Memory B cell (primary cell): ENCODE data around the gene IRX6.

Source experiments
- ATAC-seq: fragments of 150-1000 bp; cut with Tn5 transposase; 2 replicates; pipeline ENCODE4 v1.10.0; 2021; ENCODE audit warnings: low read depth, mild to moderate bottlenecking, moderate library complexity
- DNase-seq, 2 donors: peaks; one replicate each; pipeline ENCODE4 v3.0.0; 2022; ENCODE audit warnings: low spot score in 2 of 2
- H3K27ac Mint-ChIP-seq: one replicate; pipeline ENCODE4 v1.8.0; 2022; ENCODE audit warnings: mild to moderate bottlenecking, moderate library complexity, mixed read lengths
- H3K27me3 Mint-ChIP-seq: one replicate; pipeline ENCODE4 v1.8.0; 2022; ENCODE audit warnings: mixed read lengths
- H3K36me3 Mint-ChIP-seq: one replicate; pipeline ENCODE4 v1.8.0; 2022; ENCODE audit warnings: mild to moderate bottlenecking, mixed read lengths
- H3K4me1 Mint-ChIP-seq: one replicate; pipeline ENCODE4 v1.8.0; 2022; ENCODE audit warnings: mixed read lengths
- H3K4me3 Mint-ChIP-seq: one replicate; pipeline ENCODE4 v1.8.0; 2022; ENCODE audit warnings: mild to moderate bottlenecking, moderate library complexity, mixed read lengths
- H3K9me3 Mint-ChIP-seq: one replicate; pipeline ENCODE4 v1.8.0; 2022; ENCODE audit warnings: mixed read lengths

IRX6 gene

DNA sequence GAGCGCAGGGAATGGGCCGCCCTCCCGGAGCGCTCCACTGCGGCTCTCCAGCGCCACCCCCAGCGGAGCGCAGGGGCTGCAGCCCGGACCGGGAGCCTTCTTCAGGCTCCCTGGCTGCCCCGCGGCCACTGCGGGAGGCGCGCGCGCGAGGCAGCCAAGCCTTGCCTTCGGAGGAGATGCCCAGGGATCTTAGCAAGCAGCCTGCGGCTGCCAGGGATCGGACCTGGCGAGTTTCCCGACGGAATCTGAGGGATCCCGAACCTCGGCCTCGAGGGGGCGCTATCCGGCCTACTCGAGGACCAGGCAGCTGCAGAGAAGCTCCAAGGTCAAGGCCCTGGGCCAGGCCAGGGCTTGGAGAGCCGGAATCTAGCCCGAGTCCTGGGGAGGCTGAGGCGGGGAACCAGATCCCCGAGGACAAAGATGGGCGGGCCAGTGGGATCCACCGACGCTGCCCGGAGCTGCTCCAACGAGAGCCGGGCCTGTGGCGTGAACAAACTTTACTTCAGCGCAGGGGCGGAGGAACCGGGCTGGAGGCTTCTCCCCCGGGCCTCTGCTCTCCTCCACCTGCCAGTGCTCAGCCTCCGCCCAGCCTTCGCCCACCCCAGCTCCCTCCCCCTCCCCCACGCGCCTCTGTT is at the start of gene IRX6:
Gene IRX6 (plus strand): TSS at position 567 of the 635 bp plus-strand sequence. CDS start 889 bp downstream, outside the sequence.
- Mint-ChIP-seq H3K27ac (no peak within 1 kb of the TSS), H3K36me3 (no peaks in the 10 kb centered on the region), H3K4me1 (no peaks in the 10 kb centered on the region), H3K4me3 (no peak within 1 kb of the TSS), H3K9me3 (peaks cover 2% of the 10 kb centered on the region), H3K27me3 (peaks cover 15% of the 10 kb centered on the region)
- ATAC-seq (no peak), DNase-seq (no peak)

DNA sequence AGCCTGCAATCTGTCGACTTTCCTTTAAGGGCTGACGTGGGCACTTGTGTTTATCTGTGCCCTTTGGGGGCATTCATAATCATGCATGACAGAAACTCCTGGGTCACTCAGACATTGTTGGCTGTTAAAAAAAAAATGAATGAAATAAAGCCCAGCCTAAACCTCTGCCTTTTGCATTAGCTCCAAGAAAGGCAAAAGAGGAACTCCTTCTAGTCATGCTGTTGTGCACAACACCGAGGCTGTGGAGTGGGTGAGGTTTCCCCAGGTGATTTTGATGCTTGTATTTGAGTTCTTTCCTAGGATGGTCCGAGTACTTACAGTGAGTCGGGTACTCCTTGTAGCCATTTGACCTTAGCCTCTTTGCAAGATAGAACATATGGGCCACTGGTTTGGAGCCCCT is 49.6 kb upstream of the IRX6 start:
- no peak for DNase-seq
- ATAC-seq = no peak
- Mint-ChIP-seq H3K36me3 (no peaks in the 10 kb centered on the region), H3K4me3 (no peak overlapping the region), H3K9me3 (peaks cover 2% of the 10 kb centered on the region), H3K4me1 (no peaks in the 10 kb centered on the region), H3K27ac (no peak overlapping the region), H3K27me3 (peaks cover 3% of the 10 kb centered on the region)

GRCh38 chr16:55275167-55275566 is 48.8 kb upstream of the IRX6 start:
- Mint-ChIP-seq H3K4me3 (no peak overlapping the region), H3K9me3 (peaks cover 2% of the 10 kb centered on the region), H3K27ac (no peak overlapping the region), H3K27me3 (peaks cover 2% of the 10 kb centered on the region), H3K4me1 (no peaks in the 10 kb centered on the region), H3K36me3 (no peaks in the 10 kb centered on the region)
- ATAC-seq (no peak), DNase-seq (no peak)

DNA sequence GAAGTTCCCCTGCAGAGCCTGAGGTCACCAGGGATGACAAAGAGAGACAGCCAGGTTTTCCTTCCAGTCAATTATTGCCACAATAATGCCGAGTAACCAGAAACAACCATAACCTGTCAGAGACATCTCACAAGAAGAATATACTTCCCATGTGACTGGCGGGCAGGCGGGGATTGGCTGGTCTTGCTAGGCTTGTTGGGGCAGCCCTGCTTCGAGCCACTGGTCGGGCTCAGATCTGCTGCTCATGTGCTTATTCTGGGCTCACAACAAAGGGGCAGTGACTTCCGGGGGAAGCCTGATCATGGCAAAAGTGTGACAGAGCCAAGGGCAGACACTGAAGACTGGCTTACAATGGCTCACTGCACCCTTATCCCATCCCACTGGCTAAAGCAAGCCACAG is 48.1 kb upstream of the IRX6 start:
- no peak for ATAC-seq
- Mint-ChIP-seq H3K36me3 (no peaks in the 10 kb centered on the region), H3K4me1 (no peaks in the 10 kb centered on the region), H3K27ac (no peak overlapping the region), H3K9me3 (peaks cover 2% of the 10 kb centered on the region), H3K27me3 (peaks cover 2% of the 10 kb centered on the region), H3K4me3 (no peak overlapping the region)
- no peak for DNase-seq

DNA sequence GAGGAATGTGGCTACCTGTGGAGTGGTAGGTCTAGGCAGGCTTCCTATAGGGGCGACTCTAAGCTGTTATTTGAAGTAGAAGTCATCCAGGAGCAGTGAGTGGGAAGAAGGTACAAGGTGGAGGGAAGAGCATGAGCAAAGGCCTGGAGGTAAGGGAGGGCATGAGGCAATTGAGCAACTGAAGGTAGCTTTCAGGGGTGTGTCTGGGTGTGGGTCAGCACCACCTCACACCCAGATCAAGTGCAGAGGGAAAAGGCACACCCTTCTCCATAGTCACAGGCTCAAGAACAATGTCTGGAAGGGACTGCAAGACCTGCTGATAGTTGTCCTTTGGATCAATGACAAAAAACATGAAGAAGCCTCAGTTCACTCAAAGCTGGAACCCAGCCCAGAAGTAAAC is 46.5 kb upstream of the IRX6 start:
- H3K36me3 Mint-ChIP-seq = no peaks in the 10 kb centered on the region
- peaks cover 4% of the 10 kb centered on the region for H3K27me3 Mint-ChIP-seq
- DNase-seq (no peak), ATAC-seq (no peak)
- peaks cover 2% of the 10 kb centered on the region for H3K9me3 Mint-ChIP-seq
- no peak overlapping the region for H3K27ac Mint-ChIP-seq
- H3K4me1 Mint-ChIP-seq = no peaks in the 10 kb centered on the region
- H3K4me3 Mint-ChIP-seq = no peak overlapping the region

GRCh38 chr16:55279598-55279997 is 44.4 kb upstream of the IRX6 start:
- Mint-ChIP-seq H3K9me3 (no peaks in the 10 kb centered on the region), H3K27me3 (peaks cover 3% of the 10 kb centered on the region), H3K27ac (no peak overlapping the region), H3K4me3 (no peak overlapping the region), H3K36me3 (no peaks in the 10 kb centered on the region), H3K4me1 (no peaks in the 10 kb centered on the region)
- no peak for DNase-seq
- no peak for ATAC-seq

DNA sequence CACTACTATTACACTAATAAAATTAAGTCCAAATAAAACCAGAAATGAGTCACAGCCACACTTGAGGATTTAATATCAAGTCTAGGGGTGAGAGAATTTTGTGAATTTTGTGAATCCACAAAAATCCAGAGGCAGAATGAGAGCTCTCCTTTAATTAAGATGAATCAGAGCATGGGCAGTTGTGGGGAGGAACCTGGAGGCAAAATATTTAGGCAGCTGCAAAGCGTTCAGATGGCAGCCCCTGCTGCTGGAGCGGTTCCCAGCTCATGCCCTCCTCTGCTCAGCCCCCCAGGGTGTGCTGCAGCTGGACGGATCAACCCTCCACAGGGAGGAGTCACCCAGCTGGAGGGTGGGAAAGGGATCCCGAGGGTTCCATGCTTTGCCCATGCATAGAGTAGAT is 43.4 kb upstream of the IRX6 start:
- Mint-ChIP-seq H3K27me3 (peaks cover 3% of the 10 kb centered on the region), H3K27ac (no peak overlapping the region), H3K9me3 (no peaks in the 10 kb centered on the region), H3K4me1 (no peaks in the 10 kb centered on the region), H3K36me3 (no peaks in the 10 kb centered on the region), H3K4me3 (no peak overlapping the region)
- DNase-seq (no peak), ATAC-seq (no peak)

- H3K36me3 Mint-ChIP-seq = no peaks in the 10 kb centered on the region
- ATAC-seq (no peak), DNase-seq (no peak)
- H3K27me3 Mint-ChIP-seq = peaks cover 3% of the 10 kb centered on the region
- H3K9me3 Mint-ChIP-seq = peaks cover 4% of the 10 kb centered on the region
- H3K27ac Mint-ChIP-seq = no peak overlapping the region
- no peak overlapping the region for H3K4me3 Mint-ChIP-seq
- no peaks in the 10 kb centered on the region for H3K4me1 Mint-ChIP-seq
Measured at GRCh38 chr16:55282441-55282840, 41.6 kb upstream of the IRX6 start.

GRCh38 chr16:55283812-55284717 is 39.9 kb upstream of the IRX6 start:
- DNase-seq = no peak

DNA sequence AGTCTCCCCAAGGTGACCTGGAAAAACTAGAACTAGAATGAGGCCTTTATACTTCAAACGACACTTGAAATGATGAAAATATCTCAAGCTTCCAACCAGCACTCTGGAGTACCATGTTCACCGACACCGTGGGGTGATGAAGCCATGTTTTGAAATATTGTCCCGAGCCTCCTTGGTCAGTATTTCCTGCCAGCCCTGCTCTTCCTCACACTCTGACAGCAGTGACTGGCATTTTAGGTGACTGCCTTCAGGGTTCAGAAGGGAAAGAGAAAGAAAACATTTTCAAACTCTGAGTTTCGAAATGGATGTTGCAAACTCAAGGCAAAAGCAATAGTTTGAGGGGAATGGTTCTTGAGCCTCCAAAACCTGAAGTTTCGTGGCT is 39.3 kb upstream of the IRX6 start:
- DNase-seq = no peak
- Mint-ChIP-seq H3K27ac (no peak overlapping the region), H3K27me3 (peaks cover 3% of the 10 kb centered on the region), H3K4me3 (no peak overlapping the region), H3K4me1 (no peaks in the 10 kb centered on the region), H3K9me3 (peaks cover 5% of the 10 kb centered on the region), H3K36me3 (no peaks in the 10 kb centered on the region)
- no peak for ATAC-seq

More at GRCh38 chr16:55283812-55284717, 39.9 kb upstream of the IRX6 start:
- H3K4me3 Mint-ChIP-seq = no peak overlapping the region
- no peak overlapping the region for H3K27ac Mint-ChIP-seq
- H3K36me3 Mint-ChIP-seq = no peaks in the 10 kb centered on the region
- no peak for ATAC-seq
- peaks cover 5% of the 10 kb centered on the region for H3K9me3 Mint-ChIP-seq
- H3K27me3 Mint-ChIP-seq = peaks cover 3% of the 10 kb centered on the region
- no peaks in the 10 kb centered on the region for H3K4me1 Mint-ChIP-seq

GRCh38 chr16:55285586-55285985 is 38.4 kb upstream of the IRX6 start:
- Mint-ChIP-seq H3K4me1 (no peaks in the 10 kb centered on the region), H3K4me3 (no peak overlapping the region), H3K9me3 (peaks cover 5% of the 10 kb centered on the region), H3K27me3 (peaks cover 3% of the 10 kb centered on the region), H3K36me3 (no peaks in the 10 kb centered on the region), H3K27ac (no peak overlapping the region)
- DNase-seq (no peak), ATAC-seq (no peak)

GRCh38 chr16:55289353-55289752 is 34.6 kb upstream of the IRX6 start:
- DNase-seq = no peak
- H3K4me3 Mint-ChIP-seq = no peak overlapping the region
- ATAC-seq = no peak
- H3K9me3 Mint-ChIP-seq = peaks cover 5% of the 10 kb centered on the region
- no peaks in the 10 kb centered on the region for H3K36me3 Mint-ChIP-seq
- no peaks in the 10 kb centered on the region for H3K4me1 Mint-ChIP-seq
- H3K27me3 Mint-ChIP-seq = no peaks in the 10 kb centered on the region
- H3K27ac Mint-ChIP-seq = no peak overlapping the region

DNA sequence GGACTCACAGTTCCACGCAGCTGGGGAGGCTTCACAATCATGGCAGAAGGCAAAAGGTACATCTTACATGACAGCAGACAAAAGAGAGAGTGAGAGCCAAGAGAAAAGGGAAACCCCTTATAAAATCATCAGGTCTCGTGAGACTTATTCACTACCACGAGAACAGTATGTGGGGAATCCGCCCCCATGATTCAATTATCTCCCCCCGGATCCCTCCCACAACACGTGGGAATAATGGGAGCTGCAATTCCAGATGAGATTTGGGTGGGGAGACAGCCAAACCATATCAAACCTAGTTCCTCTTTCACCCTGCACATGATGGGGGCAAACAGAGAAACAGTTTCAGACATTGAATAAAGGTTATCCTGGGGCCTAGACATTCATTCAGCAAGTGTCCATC is 32.2 kb upstream of the IRX6 start:
- DNase-seq (no peak), ATAC-seq (no peak)
- Mint-ChIP-seq H3K27ac (no peak overlapping the region), H3K4me1 (no peaks in the 10 kb centered on the region), H3K27me3 (no peaks in the 10 kb centered on the region), H3K9me3 (peaks cover 5% of the 10 kb centered on the region), H3K36me3 (no peaks in the 10 kb centered on the region), H3K4me3 (no peak overlapping the region)

DNA sequence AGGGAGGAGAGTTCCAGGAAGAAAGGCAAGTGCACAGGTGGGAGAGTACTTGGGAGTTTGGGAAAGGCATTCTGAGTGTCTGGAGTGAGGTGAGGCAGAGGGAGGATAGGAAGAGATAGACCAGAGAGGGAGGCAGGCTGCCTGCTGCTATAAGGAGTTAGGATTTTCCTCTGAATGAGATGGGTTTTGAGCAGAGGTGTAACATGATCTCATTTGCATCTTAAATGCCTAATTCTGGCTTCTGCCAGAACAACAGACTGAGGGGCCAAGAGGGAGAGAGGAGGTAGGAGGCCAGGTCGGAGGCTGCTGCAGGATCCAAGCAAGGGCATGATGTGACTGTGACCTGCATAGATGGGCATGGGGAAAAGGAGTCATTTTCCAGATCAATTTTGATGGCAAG is 31.5 kb upstream of the IRX6 start:
- Mint-ChIP-seq H3K27me3 (no peaks in the 10 kb centered on the region), H3K36me3 (no peaks in the 10 kb centered on the region), H3K4me3 (no peak overlapping the region), H3K4me1 (no peaks in the 10 kb centered on the region), H3K9me3 (peaks cover 2% of the 10 kb centered on the region), H3K27ac (no peak overlapping the region)
- no peak for ATAC-seq
- DNase-seq = no peak

- DNase-seq = no peak
- Mint-ChIP-seq H3K27me3 (no peaks in the 10 kb centered on the region), H3K27ac (no peak overlapping the region), H3K4me3 (no peak overlapping the region), H3K36me3 (no peaks in the 10 kb centered on the region), H3K4me1 (no peaks in the 10 kb centered on the region), H3K9me3 (peaks cover 2% of the 10 kb centered on the region)
- no peak for ATAC-seq
Measured at GRCh38 chr16:55294129-55294528, 29.9 kb upstream of the IRX6 start.
